GM19023 (cell line): ENCODE data around the gene USP21.

Experiments
- ATAC-seq: cut with Tn5 transposase; IDR thresholded peaks from one replicate; pipeline ENCODE4 v1.9.1; 2021; ENCODE audit warnings: mild to moderate bottlenecking, moderate library complexity; ENCODE audit not compliant: unreplicated experiment

The USP21 gene

DNA sequence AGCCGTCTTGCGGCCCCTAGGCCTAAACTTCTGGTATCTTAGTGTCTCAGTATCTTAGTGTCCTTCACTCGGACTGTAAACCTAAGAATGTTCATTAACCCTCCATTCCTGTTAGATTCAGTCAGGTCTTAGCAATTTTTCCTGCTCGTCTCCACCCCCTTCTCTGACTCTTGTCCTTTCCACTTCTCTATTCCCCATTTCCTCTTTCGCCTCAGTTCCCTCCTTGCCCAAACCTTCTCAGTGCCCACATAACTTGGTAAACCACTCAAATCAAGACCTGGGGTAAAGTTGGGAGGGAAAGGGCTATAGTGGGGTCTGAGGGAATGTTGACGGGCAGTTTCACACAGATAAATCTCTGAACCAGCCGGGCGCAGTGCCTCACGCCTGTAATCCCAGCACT is 55.1 kb downstream of the USP21 start:
- ATAC-seq = no peak

DNA sequence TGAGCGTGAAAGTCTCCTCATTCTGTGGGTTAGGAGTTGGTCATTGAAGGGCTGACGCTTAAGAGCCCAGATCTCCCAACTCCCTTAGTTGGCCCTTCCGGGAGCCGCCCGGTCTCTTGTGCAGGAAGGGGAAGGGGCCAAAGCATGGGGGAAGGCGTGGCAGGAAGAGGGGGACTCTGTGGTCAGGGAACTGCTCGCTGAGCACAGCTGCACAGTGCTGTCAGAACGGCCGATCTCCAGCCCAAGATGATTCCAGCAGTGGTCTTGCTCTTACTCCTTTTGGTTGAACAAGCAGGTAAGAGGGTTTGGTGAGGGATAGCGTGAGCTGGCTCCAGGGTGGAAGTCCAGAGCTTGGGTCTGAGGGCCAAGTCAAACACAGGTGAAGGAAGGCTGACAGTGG is 55.8 kb downstream of the USP21 start, which contains the start of gene FCER1G:
TSS of gene FCER1G (plus strand) at position 220 of the 400 bp plus-strand sequence. CDS start at position 247, 27 bp downstream.
- ATAC-seq = no peak
